ENCODE results near the gene NEGR1. TPM values are rescaled to one million over a fixed set of nuclear protein-coding genes. Genes with fewer than 3 reads are reported as not detected.

The NEGR1 gene
- total RNA-seq, 1 experiment from 2014 or later = 0.05 TPM

GRCh38 chr1:71755441-71755840 is 526.9 kb downstream of the NEGR1 start:
- ChIA-PET CTCF (no interaction called here), POLR2A (no interaction called here), RAD21 (ENCODE audit: low non-redundant PET in 1 of 2, low total read pairs in 2 of 2, uncharacterized antibody in 2 of 2, unreplicated experiment in 2 of 2) (no interaction called here)
- Histone ChIP-seq H3K27me3 (ENCODE audit: insufficient read depth, low read length) (no peaks in the 10 kb centered on the region), H4K20me1 (ENCODE audit: insufficient read depth) (no peaks in the 10 kb centered on the region), H3K9ac (ENCODE audit: low read length) (no peak overlapping the region), H3K4me2 (ENCODE audit: low read length) (no peak overlapping the region), H3K9me3 (ENCODE audit: control insufficient read depth in 1 of 2, insufficient read depth in 1 of 2, low read depth in 1 of 2, low read length in 2 of 2) (peaks cover 0 to 3% of the 10 kb centered on the region in 2 experiments; a peak in 2 of 4 replicates), H2AFZ (ENCODE audit: low read depth, low read length, poor library complexity, severe bottlenecking) (no peak overlapping the region), H3K36me3 (ENCODE audit: control insufficient read depth in 1 of 2, insufficient read depth in 2 of 2, low read length in 2 of 2) (no peaks in the 10 kb centered on the region), H3K27ac (ENCODE audit: low read depth, low read length) (no peak overlapping the region), H3K4me1 (ENCODE audit: control insufficient read depth in 1 of 2, insufficient read depth in 2 of 2, low read length in 2 of 2) (no peaks in the 10 kb centered on the region), H3K4me3 (replicated peaks in 1 of 2; ENCODE audit: low read depth in 1 of 2, low read length in 2 of 2) (no peak overlapping the region), H3K79me2 (ENCODE audit: insufficient read depth, low read length) (no peaks in the 10 kb centered on the region), H3K9me2 (ENCODE audit: insufficient read depth) (no peaks in the 10 kb centered on the region)
- no peak for ATAC-seq
- no TSS peak for BruUV-seq (replicated peaks)
- DNase-seq (ENCODE audit: low read depth, low spot score) = no peak
- intact Hi-C loops (cut with micrococcal nuclease) = no loop called here
- no peak for TF ChIP-seq SRF (IDR thresholded peaks at IDR 0.05; ENCODE audit: low read depth)
- no peak for TF ChIP-seq EZH2phosphoT487 (IDR thresholded peaks at IDR 0.05; ENCODE audit: borderline replicate concordance)
- TF ChIP-seq FOSL1 (IDR thresholded peaks at IDR 0.05; ENCODE audit: low read depth) = no peak
- no peak for TF ChIP-seq CBX3 (IDR thresholded peaks at IDR 0.05; ENCODE audit: low read depth)
- TF ChIP-seq RAD21 (IDR thresholded peaks at IDR 0.05; ENCODE audit: low read depth) = no peak
- TF ChIP-seq JUND (IDR thresholded peaks at IDR 0.05) = no peak
- no peak for TF ChIP-seq EGR1 (IDR thresholded peaks at IDR 0.05; ENCODE audit: low read depth)
- TF ChIP-seq TCF7L2 (IDR thresholded peaks at IDR 0.05; ENCODE audit: borderline replicate concordance, extremely low read depth, insufficient read depth, insufficient read length) = no peak
- no peak for TF ChIP-seq YY1 (IDR thresholded peaks at IDR 0.05; ENCODE audit: extremely low read depth, insufficient replicate concordance, low read depth, low read length)
- TF ChIP-seq ZFX (IDR thresholded peaks at IDR 0.05) = no peak
- TF ChIP-seq, protein P1, sequence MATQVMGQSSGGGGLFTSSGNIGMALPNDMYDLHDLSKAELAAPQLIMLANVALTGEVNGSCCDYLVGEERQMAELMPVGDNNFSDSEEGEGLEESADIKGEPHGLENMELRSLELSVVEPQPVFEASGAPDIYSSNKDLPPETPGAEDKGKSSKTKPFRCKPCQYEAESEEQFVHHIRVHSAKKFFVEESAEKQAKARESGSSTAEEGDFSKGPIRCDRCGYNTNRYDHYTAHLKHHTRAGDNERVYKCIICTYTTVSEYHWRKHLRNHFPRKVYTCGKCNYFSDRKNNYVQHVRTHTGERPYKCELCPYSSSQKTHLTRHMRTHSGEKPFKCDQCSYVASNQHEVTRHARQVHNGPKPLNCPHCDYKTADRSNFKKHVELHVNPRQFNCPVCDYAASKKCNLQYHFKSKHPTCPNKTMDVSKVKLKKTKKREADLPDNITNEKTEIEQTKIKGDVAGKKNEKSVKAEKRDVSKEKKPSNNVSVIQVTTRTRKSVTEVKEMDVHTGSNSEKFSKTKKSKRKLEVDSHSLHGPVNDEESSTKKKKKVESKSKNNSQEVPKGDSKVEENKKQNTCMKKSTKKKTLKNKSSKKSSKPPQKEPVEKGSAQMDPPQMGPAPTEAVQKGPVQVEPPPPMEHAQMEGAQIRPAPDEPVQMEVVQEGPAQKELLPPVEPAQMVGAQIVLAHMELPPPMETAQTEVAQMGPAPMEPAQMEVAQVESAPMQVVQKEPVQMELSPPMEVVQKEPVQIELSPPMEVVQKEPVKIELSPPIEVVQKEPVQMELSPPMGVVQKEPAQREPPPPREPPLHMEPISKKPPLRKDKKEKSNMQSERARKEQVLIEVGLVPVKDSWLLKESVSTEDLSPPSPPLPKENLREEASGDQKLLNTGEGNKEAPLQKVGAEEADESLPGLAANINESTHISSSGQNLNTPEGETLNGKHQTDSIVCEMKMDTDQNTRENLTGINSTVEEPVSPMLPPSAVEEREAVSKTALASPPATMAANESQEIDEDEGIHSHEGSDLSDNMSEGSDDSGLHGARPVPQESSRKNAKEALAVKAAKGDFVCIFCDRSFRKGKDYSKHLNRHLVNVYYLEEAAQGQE (IDR thresholded peaks at IDR 0.05; ENCODE audit: low read depth) = no peak
- TF ChIP-seq SP1 (IDR thresholded peaks at IDR 0.05; ENCODE audit: low read depth) = no peak
- TF ChIP-seq EZH2 (IDR thresholded peaks at IDR 0.05) = no peak
- TF ChIP-seq POLR2AphosphoS5 (IDR thresholded peaks at IDR 0.05; ENCODE audit: low read depth, low read length) = no peak
- no peak for TF ChIP-seq POLR2A (IDR thresholded peaks at IDR 0.05; ENCODE audit: borderline replicate concordance, extremely low read depth, insufficient read depth, insufficient read length)
- TF ChIP-seq, protein P2, sequence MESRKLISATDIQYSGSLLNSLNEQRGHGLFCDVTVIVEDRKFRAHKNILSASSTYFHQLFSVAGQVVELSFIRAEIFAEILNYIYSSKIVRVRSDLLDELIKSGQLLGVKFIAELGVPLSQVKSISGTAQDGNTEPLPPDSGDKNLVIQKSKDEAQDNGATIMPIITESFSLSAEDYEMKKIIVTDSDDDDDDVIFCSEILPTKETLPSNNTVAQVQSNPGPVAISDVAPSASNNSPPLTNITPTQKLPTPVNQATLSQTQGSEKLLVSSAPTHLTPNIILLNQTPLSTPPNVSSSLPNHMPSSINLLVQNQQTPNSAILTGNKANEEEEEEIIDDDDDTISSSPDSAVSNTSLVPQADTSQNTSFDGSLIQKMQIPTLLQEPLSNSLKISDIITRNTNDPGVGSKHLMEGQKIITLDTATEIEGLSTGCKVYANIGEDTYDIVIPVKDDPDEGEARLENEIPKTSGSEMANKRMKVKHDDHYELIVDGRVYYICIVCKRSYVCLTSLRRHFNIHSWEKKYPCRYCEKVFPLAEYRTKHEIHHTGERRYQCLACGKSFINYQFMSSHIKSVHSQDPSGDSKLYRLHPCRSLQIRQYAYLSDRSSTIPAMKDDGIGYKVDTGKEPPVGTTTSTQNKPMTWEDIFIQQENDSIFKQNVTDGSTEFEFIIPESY (IDR thresholded peaks at IDR 0.05; ENCODE audit: extremely low read depth, insufficient replicate concordance, low read length) = no peak
- TF ChIP-seq SIN3A (IDR thresholded peaks at IDR 0.05; ENCODE audit: low read depth) = no peak
- TF ChIP-seq CEBPB (IDR thresholded peaks at IDR 0.05; ENCODE audit: low read depth) = no peak
- no peak for TF ChIP-seq ATF3 (IDR thresholded peaks at IDR 0.05)
- no peak for TF ChIP-seq ELF1 (IDR thresholded peaks at IDR 0.05; ENCODE audit: borderline replicate concordance, low read depth)
